Upper lobe of right lung (tissue), 1 donor: Measurements from ENCODE around the gene CD72. TPM values are rescaled to one million over a fixed set of nuclear protein-coding genes. Genes with fewer than 3 reads are reported as not detected.
A peak's percentile ranks its signal among the peaks of the same experiment; 100 is the strongest.
"Not testable (repeated sequence)": the region's sequence is repeated elsewhere in the genome, so short reads cannot be mapped to it uniquely, and the experiment has no call there.

Experiments used
- ATAC-seq: fragments of 200-7000 bp; cut with Tn5 transposase; one replicate; pipeline ENCODE4 v1.9.1; 2020; ENCODE audit warnings: mild to moderate bottlenecking, moderate library complexity
- DNase-seq: peaks from one replicate; pipeline ENCODE4 v3.0.0-alpha.2; 2020
- H3K27ac ChIP-seq: fragments of 200-600 bp; one replicate; pipeline ENCODE4 v1.8.0; 2022
- H3K27me3 ChIP-seq: fragments of 200-600 bp; one replicate; pipeline ENCODE4 v1.8.0; 2022; ENCODE audit warnings: mild to moderate bottlenecking
- H3K36me3 ChIP-seq: fragments of 200-600 bp; one replicate; pipeline ENCODE4 v1.8.0; 2022
- H3K4me1 ChIP-seq: fragments of 200-600 bp; one replicate; pipeline ENCODE4 v1.8.0; 2022
- H3K4me3 ChIP-seq: fragments of 200-600 bp; one replicate; pipeline ENCODE4 v1.8.0; 2022; ENCODE audit warnings: mild to moderate bottlenecking
- H3K9me3 ChIP-seq: fragments of 200-600 bp; one replicate; pipeline ENCODE4 v1.8.0; 2022
- CTCF ChIP-seq: fragments of 200-600 bp; IDR thresholded peaks from one replicate; pipeline ENCODE4 v1.8.0; 2022; ENCODE audit warnings: antibody characterized with exemption
- intact Hi-C: fragments of 100-400 bp; cut with DNase I; formaldehyde crosslinking; loops from one replicate; pipeline ENCODE4 v1.11.0; 2022
- total RNA-seq: library from RNA; stranded (reverse); fragmentation: NEBNext Ultra II Directional; extraction: Animal tissue kit (Norgen Biotek cat#: 25700); gene quantifications from one replicate; pipeline ENCODE4 v1.2.1, GENCODE V29; 2021
- donor health status: DM: no; HTN: yes; CAD: no; lungs with severe emphysema.

Gene CD72
- total RNA-seq, 1 donor from 2014 or later, result 3.0 TPM

DNA sequence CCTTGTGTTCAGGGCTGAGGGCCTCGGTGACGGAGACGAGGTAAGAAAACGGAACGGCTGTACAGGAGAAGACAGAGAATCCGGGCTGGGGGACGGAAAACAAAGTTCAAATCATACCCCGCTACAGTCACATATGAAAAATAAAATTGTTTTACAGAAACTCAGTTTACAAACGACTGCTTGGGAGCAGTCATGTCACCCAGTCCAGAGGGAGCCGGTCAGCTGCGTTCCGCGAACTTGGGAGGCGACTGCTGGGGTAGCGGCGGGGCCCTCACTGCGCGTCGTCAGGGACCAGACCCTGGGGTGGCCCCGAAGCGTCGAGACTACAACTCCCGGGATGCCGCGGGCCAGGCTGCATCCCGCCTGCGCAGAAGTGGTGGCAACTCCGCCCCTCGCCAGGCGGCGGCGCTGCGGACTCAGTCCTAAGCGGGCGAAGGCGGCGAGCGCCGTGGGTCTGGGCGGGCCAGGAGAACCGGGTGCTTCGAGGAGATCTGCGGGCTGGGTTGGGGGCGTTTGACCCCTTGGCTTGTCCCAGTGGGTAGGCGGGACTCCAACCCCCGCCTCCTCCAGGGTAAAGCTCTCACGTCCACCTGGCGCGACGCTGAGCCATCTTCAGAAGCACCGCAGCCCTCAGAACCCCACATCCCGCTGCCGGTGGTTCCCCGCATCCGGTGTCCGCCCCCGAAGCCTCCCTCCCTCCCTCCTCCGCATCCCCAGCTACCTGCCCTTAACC, 28.5 kb upstream of the CD72 start:
- intact Hi-C loops, result no loop called here
- Histone ChIP-seq H3K4me3 (peak overlapping the region; percentile 74), H3K9me3 (no peaks in the 10 kb centered on the region), H3K27ac (peak overlapping the region; percentile 88), H3K36me3 (no peaks in the 10 kb centered on the region), H3K4me1 (peaks cover 18% of the 10 kb centered on the region), H3K27me3 (no peaks in the 10 kb centered on the region)
- DNase-seq, result peak; percentile 98
- peak; percentile 95 for TF ChIP-seq CTCF
- peak; percentile 98 for ATAC-seq

- TF ChIP-seq CTCF, result no peak
- no peaks in the 10 kb centered on the region for H3K9me3 ChIP-seq
- DNase-seq, result peak; percentile 74
- H3K4me3 ChIP-seq, result peak overlapping the region; percentile 74
- ATAC-seq, result peak; percentile 51
- H3K27ac ChIP-seq, result peak overlapping the region; percentile 88
- intact Hi-C loops, result no loop called here
- no peaks in the 10 kb centered on the region for H3K36me3 ChIP-seq
- H3K27me3 ChIP-seq, result no peaks in the 10 kb centered on the region
- H3K4me1 ChIP-seq, result peaks cover 18% of the 10 kb centered on the region
Observed at GRCh38 chr9:35646153-35646532, 27.9 kb upstream of the CD72 start.

- Histone ChIP-seq H3K4me1 (peaks cover 18% of the 10 kb centered on the region), H3K27ac (peak overlapping the region; percentile 88), H3K4me3 (peak overlapping the region; percentile 74)
- H3K27me3 ChIP-seq, H3K9me3 ChIP-seq, ATAC-seq, intact Hi-C loops, H3K36me3 ChIP-seq, DNase-seq: not testable (repeated sequence)
Observed at GRCh38 chr9:35645736-35646135, 27.5 kb upstream of the CD72 start.

DNA sequence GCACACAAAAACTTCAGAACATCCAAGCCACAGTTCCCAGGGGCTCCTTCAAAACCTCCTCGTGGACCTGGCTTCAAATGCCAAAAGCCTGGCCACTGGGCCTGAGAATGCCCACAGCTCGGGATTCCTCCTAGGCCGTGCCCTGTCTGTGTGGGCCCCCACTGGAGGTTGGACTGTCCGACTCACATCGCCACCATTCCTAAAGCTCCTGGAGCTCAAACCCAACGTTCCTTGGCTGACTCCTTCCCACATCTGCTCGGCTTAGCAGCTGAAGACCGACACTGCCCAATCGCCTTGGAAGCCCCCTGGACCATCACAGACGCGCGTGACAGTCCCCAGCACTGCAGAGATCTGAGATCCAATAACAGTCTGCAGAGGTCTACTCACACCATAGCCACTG, 24.8 kb upstream of the CD72 start:
- H3K27ac ChIP-seq, result no peak overlapping the region
- no peaks in the 10 kb centered on the region for H3K9me3 ChIP-seq
- no peaks in the 10 kb centered on the region for H3K36me3 ChIP-seq
- DNase-seq (no peak), ATAC-seq (no peak)
- TF ChIP-seq CTCF, result no peak
- H3K4me1 ChIP-seq, result peaks cover 11% of the 10 kb centered on the region
- H3K27me3 ChIP-seq, result no peaks in the 10 kb centered on the region
- no peak overlapping the region for H3K4me3 ChIP-seq
- intact Hi-C loops, result no loop called here

DNA sequence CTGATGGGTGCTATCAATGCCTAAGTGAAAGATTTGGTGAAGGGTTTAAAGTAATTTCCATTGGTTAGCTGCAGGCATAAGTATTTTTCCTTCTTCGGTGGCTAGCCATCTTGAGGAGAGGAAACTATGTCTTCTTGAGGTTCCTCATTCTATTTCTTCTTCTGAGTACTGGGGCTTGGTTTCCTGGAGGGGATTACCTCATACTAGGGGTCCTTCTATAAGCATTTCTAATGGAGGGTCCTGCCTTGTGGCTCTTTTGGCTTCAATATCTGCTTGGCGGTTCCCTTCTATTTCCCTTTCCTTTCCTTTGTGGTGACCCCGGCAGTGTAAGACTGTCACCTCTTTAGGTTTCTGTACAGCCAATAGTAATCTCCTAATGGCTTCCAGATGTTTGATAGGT, 23.3 kb upstream of the CD72 start:
- DNase-seq, H3K27me3 ChIP-seq, H3K4me3 ChIP-seq, H3K9me3 ChIP-seq, H3K27ac ChIP-seq, ATAC-seq, intact Hi-C loops, H3K36me3 ChIP-seq: not testable (repeated sequence)
- H3K4me1 ChIP-seq, result peaks cover 12% of the 10 kb centered on the region

DNA sequence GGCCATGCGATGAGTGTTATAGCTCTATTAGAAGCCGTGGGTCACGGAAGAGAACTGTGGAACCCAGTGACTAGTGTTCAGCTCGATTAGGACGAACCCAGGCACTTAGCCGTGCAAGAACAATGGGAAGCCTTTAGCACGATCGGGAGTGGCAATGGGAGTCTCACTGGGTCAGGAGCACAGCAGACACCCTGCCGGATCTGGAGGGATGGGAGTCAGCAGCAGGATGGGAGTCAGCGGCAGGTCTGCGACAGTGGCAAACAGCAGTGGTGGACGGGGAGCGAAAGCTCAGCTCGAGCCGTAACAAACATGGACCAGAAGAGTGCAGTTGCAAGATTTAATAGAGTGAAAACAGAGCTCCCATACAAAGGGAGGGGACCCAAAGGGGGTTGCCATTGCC, 22.2 kb upstream of the CD72 start:
- H3K27ac ChIP-seq, H3K27me3 ChIP-seq, H3K9me3 ChIP-seq, DNase-seq, intact Hi-C loops, H3K36me3 ChIP-seq, ATAC-seq, H3K4me3 ChIP-seq: not testable (repeated sequence)
- peaks cover 19% of the 10 kb centered on the region for H3K4me1 ChIP-seq

DNA sequence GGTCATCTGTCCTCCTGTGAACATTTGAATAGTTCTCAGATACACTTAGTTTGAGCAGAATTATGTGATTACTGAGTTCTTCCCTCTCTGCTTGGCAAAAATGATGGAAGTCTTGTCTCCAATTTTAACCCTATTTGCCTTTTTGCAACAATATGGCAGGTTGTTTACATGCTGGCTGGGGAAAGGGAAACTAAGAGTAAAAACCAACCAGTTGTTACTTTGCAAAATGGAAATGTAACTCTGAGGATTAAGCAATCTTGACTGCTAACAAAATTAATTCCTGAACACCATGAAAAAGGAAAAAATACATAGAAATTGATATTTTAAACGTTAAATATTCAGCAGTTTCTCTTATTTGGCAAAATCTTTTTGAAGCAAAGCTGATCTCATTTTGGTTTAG, 21.4 kb upstream of the CD72 start:
- intact Hi-C loops, result no loop called here
- ATAC-seq (no peak), DNase-seq (no peak)
- Histone ChIP-seq H3K36me3 (no peaks in the 10 kb centered on the region), H3K4me1 (peaks cover 21% of the 10 kb centered on the region), H3K4me3 (no peak overlapping the region), H3K27ac (no peak overlapping the region), H3K27me3 (no peaks in the 10 kb centered on the region), H3K9me3 (no peaks in the 10 kb centered on the region)
- TF ChIP-seq CTCF, result no peak

DNA sequence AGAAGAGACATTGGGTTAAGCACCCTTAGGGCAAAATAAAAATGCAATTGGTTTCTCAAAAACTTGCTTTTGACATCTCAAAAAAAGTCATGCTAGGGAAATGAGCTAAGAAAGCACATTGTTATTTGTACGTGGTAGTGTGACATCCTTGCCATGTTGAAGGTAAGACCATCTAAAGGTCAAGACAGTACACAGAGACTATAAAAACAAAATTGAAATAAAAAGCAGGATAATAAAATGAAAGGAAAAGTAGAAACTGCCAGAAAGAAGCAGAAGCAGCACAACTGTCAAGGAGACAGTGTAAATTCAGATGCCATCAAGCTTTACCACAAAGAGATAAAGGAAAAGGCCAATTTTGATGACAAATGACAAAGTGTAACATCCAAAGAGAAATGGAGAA, 21.0 kb upstream of the CD72 start:
- ATAC-seq, H3K27ac ChIP-seq, H3K36me3 ChIP-seq, H3K9me3 ChIP-seq, intact Hi-C loops, H3K27me3 ChIP-seq, H3K4me3 ChIP-seq, DNase-seq: not testable (repeated sequence)
- H3K4me1 ChIP-seq, result peaks cover 21% of the 10 kb centered on the region

GRCh38 chr9:35638751-35639150, 20.5 kb upstream of the CD72 start:
- H3K9me3 ChIP-seq, H3K27ac ChIP-seq, intact Hi-C loops, H3K4me3 ChIP-seq, DNase-seq, H3K27me3 ChIP-seq, H3K36me3 ChIP-seq, ATAC-seq: not testable (repeated sequence)
- H3K4me1 ChIP-seq, result peaks cover 21% of the 10 kb centered on the region

- DNase-seq, H3K36me3 ChIP-seq, intact Hi-C loops, H3K4me3 ChIP-seq, ATAC-seq, H3K9me3 ChIP-seq, H3K27ac ChIP-seq, H3K27me3 ChIP-seq: not testable (repeated sequence)
- peaks cover 21% of the 10 kb centered on the region for H3K4me1 ChIP-seq
Observed at GRCh38 chr9:35637427-35637955, 19.3 kb upstream of the CD72 start.
